ENCODE data around the gene LEFTY2. TPM values are rescaled to one million over a fixed set of nuclear protein-coding genes. Genes with fewer than 3 reads are reported as not detected.
"Not testable (repeated sequence)": the region's sequence is repeated elsewhere in the genome, so short reads cannot be mapped to it uniquely, and the experiment has no call there.

The LEFTY2 gene
- polyA plus RNA-seq (ENCODE audit: insufficient read length in 4 of 4), result 1 to 10 TPM in 2 of 4 donors, under 1 TPM in 2; 0.75 to 2.4 (median 1.1) TPM

DNA sequence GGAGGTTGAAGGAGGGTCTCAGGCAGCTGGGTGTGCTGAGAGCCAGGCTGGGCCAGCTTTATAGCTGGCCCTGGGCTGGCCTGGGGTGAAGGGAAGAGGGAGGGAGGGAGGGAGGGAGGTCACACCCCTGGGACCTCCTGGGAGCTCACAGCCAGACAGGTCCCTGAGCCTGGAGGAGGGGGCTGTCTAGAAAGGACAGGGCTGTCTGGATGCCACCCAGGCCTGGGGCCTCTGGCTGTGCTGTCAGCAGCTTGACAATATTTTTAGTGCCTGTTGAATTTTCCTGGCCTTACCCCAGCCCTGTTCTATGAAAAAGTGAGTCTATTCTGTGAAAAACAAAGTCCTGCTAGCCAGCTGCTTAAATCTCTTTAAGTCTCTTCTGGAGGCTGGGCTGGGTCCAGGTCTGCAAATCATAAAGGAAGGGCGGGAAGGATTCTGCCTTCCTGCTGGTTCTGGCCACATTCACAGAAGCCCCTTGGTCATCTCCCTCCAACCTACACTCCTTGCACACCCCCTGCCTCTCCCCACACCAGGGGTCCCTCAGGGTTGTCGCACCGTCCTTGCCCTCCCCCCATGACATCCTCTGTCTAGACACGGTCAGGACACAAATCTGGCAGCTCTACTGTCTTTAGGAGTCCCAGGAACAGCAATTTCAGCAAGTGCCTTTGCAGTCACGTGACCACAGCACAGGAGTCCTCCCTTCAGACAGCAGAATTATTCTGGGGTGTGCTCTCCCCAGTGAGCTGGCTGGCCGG is at the start of gene LEFTY2:
TSS of gene LEFTY2 (minus strand) at position 34 of the 755 bp plus-strand sequence. CDS start 80 bp downstream, outside the sequence.
- no peak for DNase-seq (ENCODE audit: low read depth in 4 of 4, low spot score in 3 of 4)

GRCh38 chr1:225987491-225988316 is 46.7 kb upstream of the LEFTY2 start:
- DNase-seq (ENCODE audit: low read depth in 4 of 4, low spot score in 3 of 4), result no peak

DNA sequence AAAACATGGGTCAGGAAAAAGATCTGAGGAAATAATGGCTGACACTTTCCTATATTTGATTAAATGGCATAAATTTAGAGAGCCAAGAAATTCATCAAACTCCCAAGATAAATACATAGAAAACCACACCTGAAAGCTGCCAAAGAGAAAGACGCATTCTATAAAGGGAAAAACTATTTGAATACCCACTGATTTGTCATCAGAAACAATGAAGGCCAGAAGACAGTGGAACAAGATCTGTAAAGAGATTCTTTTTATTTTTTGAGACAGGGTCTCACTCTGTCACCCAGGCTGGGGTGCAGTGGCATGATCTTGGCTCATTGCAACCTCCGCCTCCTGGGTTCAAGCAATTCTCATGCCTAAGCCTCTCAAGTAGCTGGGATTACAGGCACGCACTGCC is 40.7 kb upstream of the LEFTY2 start:
- no peak for DNase-seq (ENCODE audit: low read depth in 4 of 4, low spot score in 3 of 4)

- no peak for DNase-seq (ENCODE audit: low read depth in 4 of 4, low spot score in 3 of 4)
Measured at GRCh38 chr1:225980005-225980836, 39.2 kb upstream of the LEFTY2 start.

GRCh38 chr1:225979421-225979820 is 38.4 kb upstream of the LEFTY2 start:
- DNase-seq (ENCODE audit: low read depth in 4 of 4, low spot score in 3 of 4), result no peak

DNA sequence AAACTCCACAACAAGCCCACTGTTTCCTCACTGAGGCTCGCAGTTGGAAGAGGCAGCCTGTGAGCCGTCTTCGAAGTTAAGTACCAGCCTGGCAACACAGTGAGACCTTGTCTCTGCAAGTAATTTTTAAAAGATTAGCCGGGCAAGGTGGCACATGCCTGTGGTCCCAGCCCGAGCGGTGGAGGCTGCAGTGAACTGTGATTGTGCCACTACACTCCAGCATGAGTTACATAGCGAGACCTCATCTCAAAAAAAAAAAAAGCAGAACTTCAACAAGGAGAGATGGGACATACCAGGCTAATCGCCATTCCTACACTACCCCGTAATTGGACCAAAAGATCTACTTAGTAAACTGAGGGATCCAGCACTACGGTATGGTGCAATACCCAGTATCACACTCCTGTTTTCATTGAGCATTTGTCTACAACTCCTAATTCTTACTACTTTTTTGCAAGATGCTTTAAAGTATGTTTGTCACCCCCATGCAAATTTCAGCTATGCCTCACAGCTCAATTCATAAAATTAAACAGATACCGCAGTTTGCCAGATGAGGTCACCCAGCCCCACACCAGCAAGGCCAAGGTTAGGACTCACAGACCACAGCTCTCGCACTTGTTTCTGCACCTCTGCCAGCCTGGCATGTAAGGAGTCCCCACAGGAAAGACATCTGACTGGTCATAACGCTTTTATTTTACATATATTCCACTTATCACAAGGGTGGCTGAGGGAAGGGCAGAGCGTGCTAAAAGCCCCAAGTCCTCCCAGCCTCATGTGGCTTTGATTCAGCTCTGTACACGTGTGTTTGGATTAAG is 37.1 kb upstream of the LEFTY2 start:
- DNase-seq (ENCODE audit: low read depth in 4 of 4, low spot score in 3 of 4), result no peak

DNA sequence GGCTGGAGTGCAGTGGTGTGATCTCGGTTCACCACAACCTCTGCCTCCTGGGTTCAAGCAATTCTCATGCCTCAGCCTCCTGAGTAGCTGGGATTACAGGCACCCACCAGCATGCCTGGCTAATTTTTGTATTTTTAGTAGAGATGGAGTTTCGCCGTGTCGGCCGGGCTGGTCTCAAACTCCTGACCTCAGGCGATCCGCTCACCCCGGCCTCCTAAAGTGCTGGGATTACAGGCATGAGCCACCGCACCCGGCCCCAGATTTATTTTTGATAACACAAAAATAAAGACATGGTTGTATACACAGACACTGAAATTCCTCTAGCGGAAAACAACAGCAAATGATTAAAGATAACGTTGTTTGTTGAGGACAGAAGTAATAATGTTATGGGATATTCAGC is 34.1 kb upstream of the LEFTY2 start:
- DNase-seq (ENCODE audit: low read depth in 4 of 4, low spot score in 3 of 4), result not testable (repeated sequence)

- no peak for DNase-seq (ENCODE audit: low read depth in 4 of 4, low spot score in 3 of 4)
Measured at GRCh38 chr1:225974454-225974853, 33.4 kb upstream of the LEFTY2 start.

DNA sequence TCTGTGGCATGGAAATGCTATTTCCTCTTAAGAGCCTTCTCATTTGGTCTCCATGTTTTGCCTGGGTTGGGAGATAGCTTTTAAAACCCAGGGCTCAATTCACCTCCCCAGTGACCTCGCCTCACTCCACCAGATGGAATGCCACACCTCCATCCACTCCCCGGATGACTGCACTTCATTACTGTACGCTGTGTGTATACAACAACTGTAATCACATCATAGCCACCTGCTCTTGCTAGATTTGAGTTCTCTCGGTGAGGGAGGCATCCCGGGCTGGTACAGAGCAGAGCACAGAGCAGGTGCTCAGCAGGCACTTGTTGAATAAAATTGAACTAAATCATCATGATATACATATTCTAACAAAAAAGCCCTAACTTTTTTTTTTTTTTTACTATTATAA is 32.1 kb upstream of the LEFTY2 start:
- peak; percentile 26 to 52 (median 36) for DNase-seq (ENCODE audit: low read depth in 4 of 4, low spot score in 3 of 4)

DNA sequence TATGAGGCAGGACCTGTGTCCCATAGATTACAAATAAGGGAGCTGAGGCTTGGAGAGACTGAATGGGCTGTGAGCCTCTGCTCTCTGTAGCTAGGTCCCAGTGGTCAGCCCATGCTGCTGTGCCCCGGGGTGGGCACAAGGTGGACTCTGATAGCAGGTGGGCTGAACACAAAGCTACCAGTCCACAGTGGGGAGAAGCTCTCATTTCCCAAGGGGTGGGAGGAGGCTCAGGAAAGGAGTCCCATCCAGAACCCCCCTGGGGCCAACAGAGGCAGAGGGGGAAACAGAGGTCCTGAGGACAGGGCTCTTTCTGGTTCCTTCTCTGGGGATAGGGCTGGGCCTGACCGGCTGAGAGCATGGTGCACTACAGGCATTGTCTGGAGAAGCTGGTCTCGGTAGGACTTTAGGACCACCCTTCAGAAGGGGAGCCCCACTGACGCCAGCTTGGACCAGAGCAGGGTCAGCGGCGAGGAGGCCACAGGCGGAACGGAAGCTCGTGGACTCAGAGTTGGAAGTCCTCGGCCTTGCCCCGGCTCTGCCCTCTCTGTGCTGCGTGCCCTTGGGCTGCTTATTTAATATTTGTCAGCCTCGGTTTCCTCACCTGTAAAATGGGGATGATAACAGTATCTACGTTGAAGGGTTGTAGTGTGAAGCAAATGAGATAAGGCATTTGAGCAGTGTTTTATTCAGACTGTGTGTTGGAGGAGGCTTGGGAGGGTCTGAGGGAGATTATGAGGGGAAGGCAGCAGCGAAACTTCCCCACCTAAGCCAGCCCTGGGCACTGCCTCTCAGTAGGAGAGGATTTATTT is 31.5 kb upstream of the LEFTY2 start:
- DNase-seq (ENCODE audit: low read depth in 4 of 4, low spot score in 3 of 4), result no peak

DNA sequence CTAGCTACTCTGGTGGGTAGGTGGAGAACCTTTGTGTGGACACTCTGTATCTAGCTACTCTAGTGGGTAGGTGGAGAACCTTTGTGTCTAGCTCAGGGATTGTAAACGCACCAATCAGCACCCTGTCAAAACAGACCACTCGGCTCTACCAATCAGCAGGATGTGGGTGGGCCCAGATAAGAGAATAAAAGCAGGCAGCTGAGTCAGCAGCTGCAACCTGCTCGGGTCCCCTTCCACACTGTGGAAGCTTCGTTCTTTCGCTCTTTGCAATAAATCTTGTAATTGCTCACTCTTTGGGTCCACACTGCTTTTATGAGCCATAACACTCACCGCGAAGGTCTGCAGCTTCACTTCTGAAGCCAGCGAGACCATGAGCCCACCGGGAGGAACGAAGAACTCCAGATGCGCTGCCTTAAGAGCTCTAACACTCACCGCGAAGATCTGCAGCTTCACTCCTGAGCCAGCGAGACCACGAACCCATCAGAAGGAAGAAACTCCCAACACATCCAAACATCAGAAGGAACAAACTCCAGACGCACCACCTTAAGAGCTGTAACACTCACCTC is 29.7 kb upstream of the LEFTY2 start:
- DNase-seq (ENCODE audit: low read depth in 4 of 4, low spot score in 3 of 4), result not testable (repeated sequence)

DNA sequence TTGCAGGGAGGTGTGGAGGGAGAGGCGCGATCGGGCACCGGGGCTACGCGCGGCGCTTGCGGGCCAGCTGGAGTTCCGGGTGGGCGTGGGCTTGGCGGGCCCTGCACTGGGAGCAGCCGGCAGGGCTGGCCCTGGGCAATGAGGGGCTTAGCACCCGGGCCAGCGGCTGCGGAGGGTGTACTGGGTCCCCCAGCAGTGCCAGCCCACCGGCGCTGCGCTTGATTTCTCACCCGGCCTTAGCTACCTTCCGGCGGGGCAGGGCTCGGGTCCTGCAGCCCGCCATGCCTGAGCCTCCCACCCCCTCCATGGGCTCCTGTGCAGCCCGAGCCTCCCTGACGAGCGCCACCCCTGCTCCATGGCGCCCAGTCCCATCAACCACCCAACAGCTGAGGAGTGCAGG is 28.7 kb upstream of the LEFTY2 start:
- DNase-seq (ENCODE audit: low read depth in 4 of 4, low spot score in 3 of 4), result not testable (repeated sequence)

- no peak for DNase-seq (ENCODE audit: low read depth in 4 of 4, low spot score in 3 of 4)
Measured at GRCh38 chr1:225965231-225965630, 24.2 kb upstream of the LEFTY2 start.

GRCh38 chr1:225963735-225964530 is 22.9 kb upstream of the LEFTY2 start:
- DNase-seq (ENCODE audit: low read depth in 4 of 4, low spot score in 3 of 4), result no peak

DNA sequence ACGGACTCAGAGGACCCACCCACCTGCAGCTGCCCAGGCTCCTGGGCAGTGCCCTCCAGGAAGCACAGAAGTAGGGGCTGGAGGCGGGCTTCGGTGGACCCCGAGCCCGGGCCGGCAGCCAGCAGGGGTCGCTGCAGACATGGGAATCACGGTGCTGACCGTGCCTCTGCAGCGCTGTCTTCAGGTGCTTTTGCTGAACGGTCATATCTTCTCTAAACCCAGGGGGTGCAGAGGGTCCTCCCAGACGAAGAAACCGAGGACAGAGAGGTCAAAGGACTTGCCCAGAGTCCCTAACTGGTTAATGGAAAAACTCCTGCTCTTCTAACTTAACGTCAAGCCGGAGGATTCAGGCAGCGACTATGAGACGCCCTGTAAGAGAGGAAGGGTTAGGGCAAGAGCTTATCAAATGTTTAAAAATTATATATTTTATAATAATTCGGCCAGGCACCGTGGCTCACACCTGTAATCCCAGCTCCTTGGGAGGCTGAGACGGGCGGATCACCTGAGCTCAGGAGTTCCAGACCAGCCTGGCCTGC is 21.5 kb upstream of the LEFTY2 start:
- no peak for DNase-seq (ENCODE audit: low read depth in 4 of 4, low spot score in 3 of 4)

- no peak for DNase-seq (ENCODE audit: low read depth in 4 of 4, low spot score in 3 of 4)
Measured at GRCh38 chr1:225961659-225962439, 20.8 kb upstream of the LEFTY2 start.

- no peak for DNase-seq (ENCODE audit: low read depth in 4 of 4, low spot score in 3 of 4)
Measured at GRCh38 chr1:225958041-225958440, 17.0 kb upstream of the LEFTY2 start.
